Esophagus muscularis mucosa (tissue), 3 donors: ENCODE measurements around the gene GEMIN7.

ENCODE experiments used
- EP300 ChIP-seq: sonication (generic); formaldehyde crosslinking; IDR thresholded peaks from one replicate; pipeline ENCODE4 v1.6.1; 2017; ENCODE audit warnings: antibody characterized with exemption
- TF ChIP-seq, protein P1 (sequence below), 3 experiments: fragments of 200-600 bp in 2 of 3; fragments of 450-650 bp in 1 of 3; sonication (generic) in 2 of 3; IDR thresholded peaks; one replicate each; pipeline ENCODE4 v1.5.1; 2017 to 2019; ENCODE audit warnings: antibody characterized with exemption in 3 of 3, mild to moderate bottlenecking in 2 of 3, moderate library complexity in 1 of 3

DNA sequence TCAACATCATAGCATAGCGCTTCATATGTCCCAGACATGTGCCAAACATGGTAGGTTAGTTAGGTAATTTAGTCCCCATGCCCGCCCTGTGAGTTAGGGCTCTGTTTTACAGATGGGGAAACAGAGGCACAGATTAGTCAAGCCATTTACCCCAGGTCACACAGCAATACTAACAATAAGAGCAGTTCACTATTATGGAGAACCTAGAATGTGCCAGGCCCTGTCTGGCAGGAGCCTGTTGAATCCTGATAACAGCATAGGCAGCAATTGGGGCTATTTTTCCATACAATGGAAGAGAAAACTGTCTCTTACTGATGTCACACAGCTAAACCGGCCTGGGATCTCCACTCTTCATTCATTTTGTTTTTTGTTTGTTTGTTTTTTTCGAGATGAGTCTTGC is 7.4 kb downstream of the GEMIN7 start:
- TF ChIP-seq EP300 = no peak
- TF ChIP-seq, protein P1, sequence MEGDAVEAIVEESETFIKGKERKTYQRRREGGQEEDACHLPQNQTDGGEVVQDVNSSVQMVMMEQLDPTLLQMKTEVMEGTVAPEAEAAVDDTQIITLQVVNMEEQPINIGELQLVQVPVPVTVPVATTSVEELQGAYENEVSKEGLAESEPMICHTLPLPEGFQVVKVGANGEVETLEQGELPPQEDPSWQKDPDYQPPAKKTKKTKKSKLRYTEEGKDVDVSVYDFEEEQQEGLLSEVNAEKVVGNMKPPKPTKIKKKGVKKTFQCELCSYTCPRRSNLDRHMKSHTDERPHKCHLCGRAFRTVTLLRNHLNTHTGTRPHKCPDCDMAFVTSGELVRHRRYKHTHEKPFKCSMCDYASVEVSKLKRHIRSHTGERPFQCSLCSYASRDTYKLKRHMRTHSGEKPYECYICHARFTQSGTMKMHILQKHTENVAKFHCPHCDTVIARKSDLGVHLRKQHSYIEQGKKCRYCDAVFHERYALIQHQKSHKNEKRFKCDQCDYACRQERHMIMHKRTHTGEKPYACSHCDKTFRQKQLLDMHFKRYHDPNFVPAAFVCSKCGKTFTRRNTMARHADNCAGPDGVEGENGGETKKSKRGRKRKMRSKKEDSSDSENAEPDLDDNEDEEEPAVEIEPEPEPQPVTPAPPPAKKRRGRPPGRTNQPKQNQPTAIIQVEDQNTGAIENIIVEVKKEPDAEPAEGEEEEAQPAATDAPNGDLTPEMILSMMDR (IDR thresholded peaks at IDR 0.05) = no peak
